Left lung (tissue), 10 donors: ENCODE results near the gene RAI1. TPM values are rescaled to one million over a fixed set of nuclear protein-coding genes. Genes with fewer than 3 reads are reported as not detected.

ENCODE experiments used
- ATAC-seq: fragments of 200-7000 bp; cut with Tn5 transposase; one replicate; pipeline ENCODE4 v1.9.1; 2020; ENCODE audit warnings: moderate library complexity
- DNase-seq, 4 donors: peaks; one replicate each; pipeline ENCODE4 v3.0.0-alpha.2; 2013 to 2020
- H3K27ac ChIP-seq, 2 donors: fragments of 200-600 bp; sonication (generic) in 1 of 2; one replicate each; pipeline versions ENCODE4 v1.5.0 to v1.8.0; 2020 to 2021
- H3K27me3 ChIP-seq, 2 donors: fragments of 200-600 bp; sonication (generic) in 1 of 2; one replicate each; pipeline versions ENCODE4 v1.5.0 to v1.8.0; 2020 to 2021
- H3K36me3 ChIP-seq, 2 donors: fragments of 200-600 bp; sonication (generic) in 1 of 2; one replicate each; pipeline versions ENCODE4 v1.5.0 to v1.8.0; 2020 to 2021
- H3K4me1 ChIP-seq, 2 donors: fragments of 200-600 bp; one replicate each; pipeline ENCODE4 v1.8.0; 2021
- H3K4me3 ChIP-seq, 2 donors: fragments of 200-600 bp; sonication (generic) in 1 of 2; one replicate each; pipeline versions ENCODE4 v1.5.0 to v1.8.0; 2020 to 2021; ENCODE audit warnings: mild to moderate bottlenecking in 1 of 2
- H3K9me3 ChIP-seq, 2 donors: fragments of 200-600 bp; sonication (generic) in 1 of 2; one replicate each; pipeline versions ENCODE4 v1.5.0 to v1.8.0; 2020 to 2021
- CTCF ChIP-seq, 2 donors: fragments of 200-600 bp; sonication (generic) in 1 of 2; IDR thresholded peaks; one replicate each; pipeline versions ENCODE4 v1.5.0 to v1.8.0; 2021; ENCODE audit warnings: antibody characterized with exemption in 2 of 2
- intact Hi-C, 2 donors: fragments of 100-400 bp; cut with DNase I; formaldehyde crosslinking; loops; one replicate each; pipeline versions ENCODE4 v1.11.2 to v1.14.2; 2022
- polyA plus RNA-seq, 6 donors: library from polyadenylated mRNA; unstranded; fragments of 120-200 nt; gene quantifications; one replicate each; pipeline ENCODE4 v1.2.1, GENCODE V29; 2013; ENCODE audit not compliant: insufficient read length in 6 of 6
- total RNA-seq, 2 donors: library from RNA; stranded (reverse); fragmentation: NEBNext Ultra II Directional; extraction: Animal tissue kit (Norgen Biotek cat#: 25700); gene quantifications; one replicate each; pipeline ENCODE4 v1.2.1, GENCODE V29; 2021
- donor health status: DM: no; HTN: yes; CAD: no.
- donor health status: DM: no; HTN: no; CAD: no.

Gene RAI1
- total and polyA plus RNA-seq, 8 donors, result 28.8 to 43.8 (median 34.7) TPM

- peaks cover 0 to 13% of the 10 kb centered on the region in 2 donors for H3K36me3 ChIP-seq
- no peak for ATAC-seq
- H3K4me3 ChIP-seq, result no peak overlapping the region
- no peaks in the 10 kb centered on the region for H3K9me3 ChIP-seq
- peak overlapping the region; percentile 97 to 99 for H3K27ac ChIP-seq
- TF ChIP-seq CTCF (IDR thresholded peaks at IDR 0.05), result no peak
- no peak for DNase-seq
- no peaks in the 10 kb centered on the region for H3K27me3 ChIP-seq
- peaks cover 32 to 60% of the 10 kb centered on the region in 2 donors for H3K4me1 ChIP-seq
- intact Hi-C loops, result no loop called here
Measured at GRCh38 chr17:17842111-17842876, 161.0 kb downstream of the RAI1 start.

- ATAC-seq, result no peak
- TF ChIP-seq CTCF (IDR thresholded peaks at IDR 0.05), result no peak
- no peaks in the 10 kb centered on the region for H3K9me3 ChIP-seq
- H3K36me3 ChIP-seq, result peaks cover 0 to 13% of the 10 kb centered on the region in 2 donors
- intact Hi-C loops, result no loop called here
- peak overlapping the region; percentile 97 to 99 for H3K27ac ChIP-seq
- peaks cover 25 to 60% of the 10 kb centered on the region in 2 donors for H3K4me1 ChIP-seq
- DNase-seq, result no peak
- H3K27me3 ChIP-seq, result no peaks in the 10 kb centered on the region
- no peak overlapping the region for H3K4me3 ChIP-seq
Measured at GRCh38 chr17:17843096-17843495, 161.8 kb downstream of the RAI1 start.

DNA sequence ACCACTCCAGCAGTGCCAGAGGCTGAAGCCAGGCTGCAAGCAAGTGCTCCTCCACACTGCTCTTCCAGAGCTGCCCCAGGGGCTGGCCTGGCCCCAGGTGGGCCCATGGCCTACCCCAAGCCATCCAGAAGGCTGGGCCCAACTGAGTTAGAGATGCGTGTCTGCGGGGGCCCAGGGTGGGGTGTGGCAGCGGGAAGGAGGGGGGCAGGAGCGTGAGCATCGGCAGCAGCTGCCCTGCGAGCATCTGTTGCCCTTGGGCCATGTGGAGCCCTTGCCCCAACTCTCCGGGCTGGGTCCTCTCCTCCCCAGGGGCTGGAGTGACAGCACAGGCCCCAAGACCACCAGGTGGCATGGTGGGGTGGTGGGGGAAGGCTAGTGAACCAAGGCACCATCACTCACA lies 162.8 kb downstream of the RAI1 start:
- Histone ChIP-seq H3K27me3 (no peaks in the 10 kb centered on the region), H3K4me3 (no peak overlapping the region), H3K4me1 (peaks cover 25 to 60% of the 10 kb centered on the region in 2 donors), H3K27ac (no peak overlapping the region), H3K9me3 (no peaks in the 10 kb centered on the region), H3K36me3 (peaks cover 0 to 13% of the 10 kb centered on the region in 2 donors)
- DNase-seq (no peak), ATAC-seq (no peak)
- intact Hi-C loops, result no loop called here
- TF ChIP-seq CTCF (IDR thresholded peaks at IDR 0.05), result no peak

DNA sequence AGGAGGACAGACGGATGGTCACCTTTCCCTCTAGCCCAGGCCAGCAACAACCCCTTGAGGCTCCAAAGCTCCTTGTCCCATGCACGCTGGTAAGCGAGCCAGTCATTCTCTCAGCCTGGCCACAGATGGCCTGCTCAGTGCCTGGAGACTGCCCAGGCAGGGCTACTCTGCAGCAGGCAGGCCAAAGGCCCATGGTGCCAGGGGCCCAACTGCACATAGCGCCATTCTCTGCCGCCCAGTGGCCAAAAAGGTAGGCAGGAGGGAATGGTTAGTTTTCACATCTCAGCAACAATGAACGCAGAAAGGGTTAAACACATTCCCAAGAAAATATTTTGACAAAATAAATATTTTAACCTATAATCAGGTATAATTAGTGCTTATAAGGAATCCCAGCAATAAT lies 163.2 kb downstream of the RAI1 start:
- intact Hi-C loops, result no loop called here
- H3K4me1 ChIP-seq, result peaks cover 25 to 60% of the 10 kb centered on the region in 2 donors
- H3K27ac ChIP-seq, result no peak overlapping the region
- DNase-seq, result no peak
- no peak overlapping the region for H3K4me3 ChIP-seq
- peaks cover 0 to 13% of the 10 kb centered on the region in 2 donors for H3K36me3 ChIP-seq
- no peak for ATAC-seq
- TF ChIP-seq CTCF (IDR thresholded peaks at IDR 0.05), result no peak
- H3K27me3 ChIP-seq, result no peaks in the 10 kb centered on the region
- no peaks in the 10 kb centered on the region for H3K9me3 ChIP-seq

- Histone ChIP-seq H3K36me3 (peaks cover 0 to 13% of the 10 kb centered on the region in 2 donors), H3K27me3 (no peaks in the 10 kb centered on the region), H3K4me3 (no peak overlapping the region), H3K4me1 (peaks cover 30 to 60% of the 10 kb centered on the region in 2 donors), H3K9me3 (no peaks in the 10 kb centered on the region), H3K27ac (peak overlapping the region in 1 of 2 donors; percentile 18)
- DNase-seq (peak in 1 of 4 donors; percentile 62), ATAC-seq (no peak)
- no peak for TF ChIP-seq CTCF (IDR thresholded peaks at IDR 0.05)
- intact Hi-C loops, result no loop called here
Measured at GRCh38 chr17:17845046-17845775, 164.0 kb downstream of the RAI1 start.
